SU-DHL-6 (cell line): ENCODE data around the gene PDE9A.

Experiments
- H2AFZ ChIP-seq: fragments of 200-600 bp; sonication (generic); 2 replicates; pipeline ENCODE4 v1.6.1; 2014; ENCODE audit warnings: low read depth, mild to moderate bottlenecking, moderate library complexity, mixed read lengths, antibody characterized with exemption, low read length; ENCODE audit not compliant: severe bottlenecking
- H3F3A ChIP-seq: fragments of 200-600 bp; shearing (Covaris generic); 2 replicates; pipeline ENCODE4 v1.6.0; 2016; ENCODE audit warnings: antibody characterized with exemption, mild to moderate bottlenecking; ENCODE audit not compliant: insufficient read depth
- H3K27ac ChIP-seq: fragments of 200-600 bp; sonication (generic); 2 replicates; pipeline ENCODE4 v1.5.1; 2016; ENCODE audit warnings: low read depth, mild to moderate bottlenecking, low read length, moderate library complexity, mixed read lengths
- H3K27me3 ChIP-seq: fragments of 200-600 bp; sonication (generic), shearing (Covaris generic); 2 replicates; pipeline ENCODE4 v1.6.0; 2014; ENCODE audit warnings: mild to moderate bottlenecking, low read length
- H3K36me3 ChIP-seq: fragments of 200-600 bp; sonication (generic); 2 replicates; pipeline ENCODE4 v1.6.1; 2014; ENCODE audit warnings: mild to moderate bottlenecking, low read length, mixed read lengths
- H3K4me2 ChIP-seq: fragments of 300-600, 200-600 bp; shearing (Covaris generic), sonication (generic); 2 replicates; pipeline ENCODE4 v1.6.0; 2014; ENCODE audit warnings: low read length, low read depth, mild to moderate bottlenecking; ENCODE audit not compliant: poor library complexity, severe bottlenecking
- H3K4me3 ChIP-seq: fragments of 200-600 bp; sonication (generic); 2 replicates; pipeline ENCODE4 v1.5.1; 2014; ENCODE audit warnings: antibody characterized with exemption, low read length, mild to moderate bottlenecking, mixed read lengths; ENCODE audit not compliant: insufficient read depth, poor library complexity, severe bottlenecking
- H3K79me2 ChIP-seq: fragments of 200-600 bp; sonication (generic); 2 replicates; pipeline ENCODE4 v1.6.1; 2014; ENCODE audit warnings: mild to moderate bottlenecking, low read length, moderate library complexity; ENCODE audit not compliant: insufficient read depth
- H3K9ac ChIP-seq: fragments of 200-600 bp; sonication (generic); 2 replicates; pipeline ENCODE4 v1.7.0; 2014; ENCODE audit warnings: mild to moderate bottlenecking, low read length
- H3K9me2 ChIP-seq: fragments of 200-600 bp; sonication (generic); replicated peaks from 2 replicates; pipeline ENCODE4 v1.6.1; 2014; ENCODE audit warnings: low read length; ENCODE audit not compliant: insufficient read depth
- H3K9me3 ChIP-seq: fragments of 200-600 bp; sonication (generic); 2 replicates; pipeline ENCODE4 v1.6.1; 2014; ENCODE audit warnings: low read length, mixed read lengths; ENCODE audit not compliant: insufficient read depth
- H4K20me1 ChIP-seq: fragments of 200-600 bp; sonication (generic); 2 replicates; pipeline ENCODE4 v1.6.1; 2014; ENCODE audit warnings: low read depth, mild to moderate bottlenecking, antibody characterized with exemption, low read length, moderate library complexity, mixed read lengths
- CTCF ChIP-seq: fragments of 200-600 bp; sonication (generic); IDR thresholded peaks from one replicate; pipeline ENCODE4 v1.5.1; 2017; ENCODE audit warnings: antibody characterized with exemption, mild to moderate bottlenecking, low read length, moderate library complexity; ENCODE audit not compliant: insufficient read depth, poor library complexity, severe bottlenecking
- EZH2phosphoT487 ChIP-seq: fragments of 200-600 bp; sonication (generic), shearing (Covaris generic); conservative IDR thresholded peaks from 2 replicates; pipeline ENCODE4 v1.6.1; 2018; ENCODE audit warnings: mild to moderate bottlenecking, antibody characterized with exemption, low read length, moderate library complexity, mixed read lengths

Gene PDE9A

GRCh38 chr21:42681296-42682206 is 28.1 kb downstream of the PDE9A start:
- Histone ChIP-seq H3F3A (no peaks in the 10 kb centered on the region), H3K4me3 (no peak overlapping the region), H3K9me2 (no peaks in the 10 kb centered on the region), H3K4me2 (no peak overlapping the region), H2AFZ (no peak overlapping the region), H3K27ac (no peak overlapping the region), H3K79me2 (no peaks in the 10 kb centered on the region), H3K27me3 (no peaks in the 10 kb centered on the region), H3K9ac (no peak overlapping the region), H3K9me3 (no peaks in the 10 kb centered on the region), H3K36me3 (no peaks in the 10 kb centered on the region), H4K20me1 (no peaks in the 10 kb centered on the region)
- TF ChIP-seq EZH2phosphoT487 (no peak), CTCF (no peak)

- no peaks in the 10 kb centered on the region for H3K9me3 ChIP-seq
- no peaks in the 10 kb centered on the region for H3K9me2 ChIP-seq
- no peaks in the 10 kb centered on the region for H3F3A ChIP-seq
- no peaks in the 10 kb centered on the region for H3K36me3 ChIP-seq
- no peak overlapping the region for H2AFZ ChIP-seq
- H3K27ac ChIP-seq: no peak overlapping the region
- no peaks in the 10 kb centered on the region for H3K79me2 ChIP-seq
- no peaks in the 10 kb centered on the region for H3K27me3 ChIP-seq
- H4K20me1 ChIP-seq: no peaks in the 10 kb centered on the region; the same call in 1 of the 2 replicates
- H3K4me2 ChIP-seq: no peak overlapping the region
- no peak overlapping the region for H3K4me3 ChIP-seq
- no peak overlapping the region for H3K9ac ChIP-seq
- TF ChIP-seq CTCF: no peak
- TF ChIP-seq EZH2phosphoT487: no peak
Measured at GRCh38 chr21:42682661-42683210, 29.3 kb downstream of the PDE9A start.

GRCh38 chr21:42683371-42684108 is 30.1 kb downstream of the PDE9A start:
- H4K20me1 ChIP-seq: no peaks in the 10 kb centered on the region; the same call in 1 of the 2 replicates
- no peaks in the 10 kb centered on the region for H3K9me3 ChIP-seq
- no peak overlapping the region for H3K9ac ChIP-seq
- no peak overlapping the region for H3K4me3 ChIP-seq
- H3K4me2 ChIP-seq: no peak overlapping the region
- H3K27me3 ChIP-seq: no peaks in the 10 kb centered on the region
- H3K9me2 ChIP-seq: no peaks in the 10 kb centered on the region
- no peaks in the 10 kb centered on the region for H3K79me2 ChIP-seq
- H2AFZ ChIP-seq: no peak overlapping the region
- TF ChIP-seq CTCF (no peak), EZH2phosphoT487 (no peak)
- no peaks in the 10 kb centered on the region for H3K36me3 ChIP-seq
- H3F3A ChIP-seq: no peaks in the 10 kb centered on the region
- no peak overlapping the region for H3K27ac ChIP-seq
